Brain microvascular endothelial cell (primary cell): ENCODE measurements around the gene IQSEC3.

Experiments
- DNase-seq: peaks from one replicate; pipeline ENCODE4 v3.0.0-alpha.2; 2020
- H3K27ac ChIP-seq: fragments of 250-450 bp; sonication (Bioruptor Pico); 2 replicates; pipeline ENCODE4 v1.5.1; 2020; ENCODE audit warnings: mild to moderate bottlenecking, moderate library complexity
- H3K27me3 ChIP-seq: fragments of 250-450 bp; sonication (Bioruptor Pico); replicated peaks from 2 replicates; pipeline ENCODE4 v1.5.1; 2020; ENCODE audit warnings: mild to moderate bottlenecking
- H3K36me3 ChIP-seq: fragments of 250-450 bp; sonication (Bioruptor Pico); replicated peaks from 2 replicates; pipeline ENCODE4 v1.5.1; 2020; ENCODE audit warnings: mild to moderate bottlenecking
- H3K4me3 ChIP-seq: 2 replicates; pipeline ENCODE4 v1.5.1; 2011; ENCODE audit warnings: low read depth, mild to moderate bottlenecking, control low read depth, low read length, moderate library complexity
- in situ Hi-C: cut with HindIII; loops from 2 replicates; pipeline ENCODE4 v1.10.0; 2017; ENCODE audit warnings: low sequenced_read_pairs, low pct_ligation_motif_present
- TF ChIP-seq, protein P1 (sequence below): IDR thresholded peaks from 2 replicates; pipeline ENCODE4 v1.5.1; 2011; ENCODE audit warnings: low read depth, mild to moderate bottlenecking, moderate library complexity, low read length, control low read depth, inconsistent platforms; ENCODE audit errors: missing control alignments

IQSEC3 gene

DNA sequence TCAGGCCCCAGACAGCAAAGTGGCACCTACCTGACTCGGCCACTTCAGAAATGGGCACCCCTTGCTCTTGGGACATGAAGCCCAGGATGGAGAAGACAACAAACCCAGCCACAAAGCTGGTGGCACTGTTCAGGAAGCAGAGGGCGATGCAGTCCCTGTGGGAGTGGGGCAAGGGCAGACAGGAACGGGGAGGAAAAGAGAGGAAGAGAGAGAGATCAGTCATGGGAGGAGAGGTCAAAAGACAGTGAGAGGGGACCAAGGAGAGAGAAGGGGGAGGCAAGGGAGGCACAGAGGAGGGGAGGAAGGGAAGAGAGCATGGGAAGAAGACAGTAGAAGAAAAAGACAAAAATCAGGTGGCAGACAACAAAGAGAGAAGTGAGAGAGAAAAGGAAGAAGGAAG lies 130.8 kb downstream of the IQSEC3 start:
- in situ Hi-C loops = no loop called here

DNA sequence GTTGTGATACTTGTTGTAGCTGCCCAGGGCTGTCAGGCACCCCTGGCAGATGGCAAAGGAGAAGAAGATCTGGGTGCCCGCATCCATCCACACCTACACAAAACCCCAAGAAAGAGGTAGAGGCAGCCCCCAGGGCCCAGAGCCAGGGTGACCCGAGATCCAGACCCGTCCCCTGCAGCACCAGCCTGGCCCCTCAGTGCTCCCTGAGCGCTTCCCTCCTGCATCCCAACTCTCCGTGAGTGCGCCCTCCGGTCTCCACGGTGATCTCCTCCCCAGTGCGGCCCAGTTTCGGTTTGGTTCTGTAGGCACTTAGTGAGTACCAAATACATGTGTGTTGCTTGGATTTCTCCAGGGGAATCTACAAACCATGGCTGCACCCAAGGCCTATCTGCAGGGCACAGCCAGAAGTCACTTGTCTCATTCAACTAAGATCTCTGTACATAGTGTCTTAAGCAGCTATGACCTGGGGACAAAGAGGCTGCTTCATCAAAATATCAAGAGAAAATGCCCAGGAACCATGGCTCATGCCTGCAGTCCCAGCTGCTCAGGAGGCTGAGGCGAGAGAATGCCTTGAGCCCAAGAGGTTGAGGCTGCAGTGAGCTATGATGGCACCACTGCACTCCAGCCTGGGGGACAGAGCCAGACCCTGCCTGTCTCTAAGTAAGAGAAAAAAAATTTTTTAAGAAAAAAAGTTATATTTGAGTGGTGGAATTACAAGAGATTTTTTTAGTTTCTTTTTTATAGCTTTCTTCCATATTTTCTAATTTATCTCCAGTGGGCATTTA lies 131.5 kb downstream of the IQSEC3 start:
- TF ChIP-seq, protein P1, sequence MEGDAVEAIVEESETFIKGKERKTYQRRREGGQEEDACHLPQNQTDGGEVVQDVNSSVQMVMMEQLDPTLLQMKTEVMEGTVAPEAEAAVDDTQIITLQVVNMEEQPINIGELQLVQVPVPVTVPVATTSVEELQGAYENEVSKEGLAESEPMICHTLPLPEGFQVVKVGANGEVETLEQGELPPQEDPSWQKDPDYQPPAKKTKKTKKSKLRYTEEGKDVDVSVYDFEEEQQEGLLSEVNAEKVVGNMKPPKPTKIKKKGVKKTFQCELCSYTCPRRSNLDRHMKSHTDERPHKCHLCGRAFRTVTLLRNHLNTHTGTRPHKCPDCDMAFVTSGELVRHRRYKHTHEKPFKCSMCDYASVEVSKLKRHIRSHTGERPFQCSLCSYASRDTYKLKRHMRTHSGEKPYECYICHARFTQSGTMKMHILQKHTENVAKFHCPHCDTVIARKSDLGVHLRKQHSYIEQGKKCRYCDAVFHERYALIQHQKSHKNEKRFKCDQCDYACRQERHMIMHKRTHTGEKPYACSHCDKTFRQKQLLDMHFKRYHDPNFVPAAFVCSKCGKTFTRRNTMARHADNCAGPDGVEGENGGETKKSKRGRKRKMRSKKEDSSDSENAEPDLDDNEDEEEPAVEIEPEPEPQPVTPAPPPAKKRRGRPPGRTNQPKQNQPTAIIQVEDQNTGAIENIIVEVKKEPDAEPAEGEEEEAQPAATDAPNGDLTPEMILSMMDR = no peak
- Histone ChIP-seq H3K4me3 (no peak overlapping the region), H3K36me3 (no peaks in the 10 kb centered on the region), H3K27ac (no peak overlapping the region), H3K27me3 (no peaks in the 10 kb centered on the region)
- DNase-seq = no peak
- in situ Hi-C loops = no loop called here

More for the DNA sequence above, 130.8 kb downstream of the IQSEC3 start:
- Histone ChIP-seq H3K36me3 (no peaks in the 10 kb centered on the region), H3K4me3 (no peak overlapping the region), H3K27me3 (no peaks in the 10 kb centered on the region), H3K27ac (no peak overlapping the region)
- TF ChIP-seq, protein P1 = no peak
- no peak for DNase-seq

DNA sequence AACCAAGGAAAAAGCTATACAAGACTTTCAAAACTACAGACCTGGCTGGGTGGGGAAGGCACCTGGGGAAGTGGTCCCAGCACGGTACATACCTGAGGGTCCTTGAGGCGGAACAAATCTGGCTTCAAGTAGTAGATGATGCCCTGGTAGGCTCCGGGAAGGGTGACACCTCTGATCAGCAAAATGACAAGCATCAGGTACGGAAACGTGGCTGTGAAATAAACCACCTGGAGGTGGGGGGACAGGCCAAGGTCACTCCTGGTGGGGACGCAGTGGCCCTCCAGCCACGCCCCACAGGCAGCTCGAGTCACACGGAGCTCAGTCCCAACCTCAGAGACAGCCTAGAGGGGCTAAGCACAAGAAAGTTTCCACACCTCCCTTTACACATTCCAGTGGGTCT lies 132.1 kb downstream of the IQSEC3 start:
- Histone ChIP-seq H3K4me3 (no peak overlapping the region), H3K27me3 (no peaks in the 10 kb centered on the region), H3K27ac (no peak overlapping the region), H3K36me3 (no peaks in the 10 kb centered on the region)
- DNase-seq = no peak
- TF ChIP-seq, protein P1 = no peak
- in situ Hi-C loops = no loop called here

DNA sequence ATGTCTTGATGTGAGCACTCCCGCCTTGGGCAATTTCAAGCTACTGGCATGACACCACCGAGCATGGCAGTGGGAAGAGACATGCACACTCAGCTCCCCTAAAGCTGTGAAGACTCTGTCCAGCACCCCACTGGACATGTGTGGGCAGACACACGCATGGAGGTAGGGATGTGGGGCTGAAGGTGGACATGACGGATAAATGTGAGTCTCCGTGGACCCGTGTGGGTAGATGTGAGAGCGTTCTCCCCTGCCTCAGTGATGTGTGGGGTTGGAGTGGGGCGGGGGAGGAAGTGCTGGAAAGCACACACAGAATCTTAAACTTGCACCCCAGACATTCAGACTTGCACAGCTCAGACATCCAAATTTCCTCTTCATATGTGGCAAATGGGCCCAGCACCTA lies 134.8 kb downstream of the IQSEC3 start:
- H3K27me3 ChIP-seq = peaks cover 5% of the 10 kb centered on the region
- H3K27ac ChIP-seq = no peak overlapping the region
- TF ChIP-seq, protein P1 = no peak
- H3K4me3 ChIP-seq = no peak overlapping the region
- DNase-seq = no peak
- H3K36me3 ChIP-seq = no peaks in the 10 kb centered on the region
- in situ Hi-C loops = no loop called here

DNA sequence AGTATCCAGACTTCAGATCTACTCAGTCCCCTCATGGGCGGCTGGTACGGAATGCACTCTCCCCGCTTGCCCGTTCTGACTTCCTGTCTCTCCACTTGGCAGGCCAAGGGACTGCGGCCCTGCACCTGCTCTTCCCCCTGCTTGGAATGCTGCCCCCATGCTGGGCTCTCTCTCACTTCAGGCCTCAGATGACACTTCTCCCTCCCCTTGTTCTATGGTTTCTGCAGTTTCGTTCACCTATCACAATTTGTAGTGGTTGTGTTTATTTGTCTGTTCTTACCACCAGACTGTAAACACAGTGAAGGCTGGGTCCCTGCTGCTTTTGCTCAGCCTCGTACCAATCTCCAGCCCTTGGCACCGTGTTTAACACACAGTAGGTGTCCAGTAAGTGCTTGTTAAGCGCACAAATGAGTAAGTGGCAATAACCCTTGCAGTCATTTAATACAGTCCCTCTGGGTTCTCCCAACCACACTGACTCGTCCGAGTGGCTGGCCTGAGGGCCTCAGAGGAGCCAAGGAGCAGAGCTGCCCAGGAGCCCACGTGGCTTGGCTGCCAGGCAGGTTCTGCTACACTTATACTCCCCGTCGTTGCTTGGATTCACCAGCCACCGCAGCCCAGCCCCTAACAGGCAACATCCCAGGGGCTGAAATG lies 135.6 kb downstream of the IQSEC3 start:
- H3K27me3 ChIP-seq = peaks cover 5% of the 10 kb centered on the region
- no peak for DNase-seq
- H3K4me3 ChIP-seq = no peak overlapping the region
- TF ChIP-seq, protein P1 = no peak
- in situ Hi-C loops = no loop called here
- H3K27ac ChIP-seq = no peak overlapping the region
- H3K36me3 ChIP-seq = no peaks in the 10 kb centered on the region
